CD14-positive monocyte (primary cell): Measurements from ENCODE around the gene RERE. TPM values are rescaled to one million over a fixed set of nuclear protein-coding genes. Genes with fewer than 3 reads are reported as not detected.

ENCODE experiments used
- DNase-seq, 3 donors: peaks; one replicate each; pipeline ENCODE4 v3.0.0-alpha.2; 2011 to 2022
- H2AFZ ChIP-seq: 2 replicates; pipeline ENCODE4 v1.6.0; 2012; ENCODE audit warnings: mild to moderate bottlenecking, low read depth, low read length, inconsistent platforms; ENCODE audit not compliant: insufficient read depth, poor library complexity, severe bottlenecking
- H3K27ac ChIP-seq, 2 donors: 1 replicate in 1 of 2; 2 replicates in 1 of 2; pipeline ENCODE4 v1.5.1; 2012 to 2013; ENCODE audit warnings: low read length in 2 of 2, control low read depth in 1 of 2, inconsistent platforms in 1 of 2, low read depth in 1 of 2, mild to moderate bottlenecking in 1 of 2
- H3K27me3 ChIP-seq, 2 donors: one replicate each; pipeline versions ENCODE4 v1.6.0 to v1.6.1; 2011 to 2013; ENCODE audit warnings: low read length in 2 of 2; ENCODE audit not compliant: control insufficient read depth in 2 of 2, insufficient read depth in 2 of 2
- H3K36me3 ChIP-seq, 2 donors: replicated peaks in 1 of 2; 1 replicate in 1 of 2; 2 replicates in 1 of 2; pipeline versions ENCODE4 v1.5.1 to v1.6.1; 2012 to 2013; ENCODE audit warnings: low read length in 2 of 2, control low read depth in 1 of 2, inconsistent platforms in 1 of 2, mild to moderate bottlenecking in 1 of 2; ENCODE audit not compliant: insufficient read depth in 2 of 2, control insufficient read depth in 1 of 2
- H3K4me1 ChIP-seq, 2 donors: 1 replicate in 1 of 2; 2 replicates in 1 of 2; pipeline versions ENCODE4 v1.5.1 to v1.6.1; 2012 to 2013; ENCODE audit warnings: low read length in 2 of 2, control low read depth in 1 of 2, inconsistent platforms in 1 of 2, mild to moderate bottlenecking in 1 of 2, moderate library complexity in 1 of 2; ENCODE audit not compliant: insufficient read depth in 2 of 2, control insufficient read depth in 1 of 2
- H3K4me2 ChIP-seq: replicated peaks from 2 replicates; pipeline ENCODE3; 2012; ENCODE audit warnings: low read length, moderate library complexity, mild to moderate bottlenecking; ENCODE audit not compliant: poor library complexity, severe bottlenecking; ENCODE audit errors: extremely low read depth
- H3K4me3 ChIP-seq, 3 experiments: fragments of 200-600 bp in 1 of 3; sonication (generic) in 1 of 3; replicated peaks in 1 of 3; 1 replicate in 2 of 3; 2 replicates in 1 of 3; pipeline ENCODE4 v1.5.1; 2011 to 2013; ENCODE audit warnings: low read length in 3 of 3, mild to moderate bottlenecking in 3 of 3, control low read depth in 2 of 3, low read depth in 2 of 3, inconsistent platforms in 1 of 3, moderate library complexity in 1 of 3
- H3K79me2 ChIP-seq: 2 replicates; pipeline ENCODE4 v1.6.0; 2012; ENCODE audit warnings: mild to moderate bottlenecking, control low read depth, inconsistent platforms, low read length, moderate library complexity; ENCODE audit not compliant: insufficient read depth
- H3K9ac ChIP-seq: 2 replicates; pipeline ENCODE4 v1.6.0; 2017; ENCODE audit warnings: low read length, mild to moderate bottlenecking; ENCODE audit not compliant: insufficient read depth, poor library complexity, severe bottlenecking
- H3K9me3 ChIP-seq, 2 donors: replicated peaks in 1 of 2; 1 replicate in 1 of 2; 2 replicates in 1 of 2; pipeline versions ENCODE4 v1.5.1 to v1.6.1; 2012 to 2013; ENCODE audit warnings: low read length in 2 of 2, control low read depth in 1 of 2; ENCODE audit not compliant: control insufficient read depth in 1 of 2, insufficient read depth in 1 of 2
- H4K20me1 ChIP-seq: 2 replicates; pipeline ENCODE4 v1.6.0; 2012; ENCODE audit warnings: mild to moderate bottlenecking, low read length, control low read depth, moderate library complexity; ENCODE audit not compliant: insufficient read depth
- H3K27ac Mint-ChIP-seq, 7 donors: one replicate each; pipeline ENCODE4 v1.8.0; 2020; ENCODE audit warnings: mild to moderate bottlenecking in 7 of 7, mixed read lengths in 7 of 7, moderate library complexity in 6 of 7, inconsistent platforms in 2 of 7
- H3K27me3 Mint-ChIP-seq, 3 donors: one replicate each; pipeline ENCODE4 v1.8.0; 2021 to 2022; ENCODE audit warnings: low read depth in 3 of 3, mild to moderate bottlenecking in 3 of 3, mixed read lengths in 3 of 3, moderate library complexity in 3 of 3, inconsistent platforms in 1 of 3
- H3K36me3 Mint-ChIP-seq, 2 donors: one replicate each; pipeline ENCODE4 v1.8.0; 2020; ENCODE audit warnings: mixed read lengths in 2 of 2, inconsistent platforms in 1 of 2, mild to moderate bottlenecking in 1 of 2
- H3K4me1 Mint-ChIP-seq: one replicate; pipeline ENCODE4 v1.8.0; 2020; ENCODE audit warnings: mild to moderate bottlenecking, mixed read lengths
- H3K4me3 Mint-ChIP-seq, 2 donors: one replicate each; pipeline ENCODE4 v1.8.0; 2020; ENCODE audit warnings: mild to moderate bottlenecking in 2 of 2, mixed read lengths in 2 of 2, moderate library complexity in 1 of 2
- H3K9me3 Mint-ChIP-seq, 7 donors: one replicate each; pipeline ENCODE4 v1.8.0; 2020 to 2022; ENCODE audit warnings: mixed read lengths in 7 of 7, mild to moderate bottlenecking in 6 of 7, moderate library complexity in 6 of 7, inconsistent platforms in 2 of 7
- WGBS: methylation state at CpG from one replicate; pipeline ENCODE4 v1.1.5; 2013; ENCODE audit warnings: missing lambda C conversion rate; ENCODE audit not compliant: insufficient coverage; 5-methylcytosine and 5-hydroxymethylcytosine counted together
- intact Hi-C, 2 donors: fragments of 100-400 bp; cut with micrococcal nuclease; formaldehyde crosslinking; loops; one replicate each; pipeline versions ENCODE4 v1.15.0 to v1.15.1; 2023
- polyA plus RNA-seq, 3 donors: library from polyadenylated mRNA; depleted of rRNA in 1 of 3; unstranded in 2 of 3; stranded (reverse) in 1 of 3; fragments of 300-500 nt in 2 of 3; fragments of >200 nt in 1 of 3; fragmentation: Illumina TruSeq in 2 of 3; gene quantifications; 1 replicate in 2 of 3; 2 replicates in 1 of 3; pipeline ENCODE4 v1.2.3, GENCODE V29; 2012 to 2021
- TF ChIP-seq, protein P1 (sequence below): fragments of 200-600 bp; IDR thresholded peaks from one replicate; pipeline ENCODE4 v1.8.0; 2022; ENCODE audit warnings: antibody characterized with exemption, mild to moderate bottlenecking

The RERE gene
- polyA plus RNA-seq, 3 donors, result 1.2 to 19.4 (median 3.8) TPM

DNA sequence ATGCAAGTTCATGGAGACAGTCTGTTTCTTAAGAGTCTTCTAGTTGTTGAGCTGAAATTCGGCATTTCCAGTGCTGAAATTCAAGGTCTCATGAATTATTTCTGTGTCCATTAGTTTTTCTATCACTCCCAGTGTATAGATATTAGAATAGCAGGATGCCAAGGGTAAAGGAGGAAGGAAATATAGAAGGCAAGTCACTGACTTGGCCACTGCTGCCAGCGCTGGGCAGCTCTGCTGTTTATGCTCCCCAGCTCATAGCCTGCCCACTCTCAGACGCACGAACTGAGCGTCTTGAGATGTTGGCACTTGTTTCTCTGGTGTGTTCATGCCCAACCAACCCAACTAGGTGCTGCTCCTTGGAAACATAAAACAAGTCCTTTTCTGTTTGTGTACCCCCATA lies 389.5 kb downstream of the RERE start:
- no peaks in the 10 kb centered on the region for H3K9me3 ChIP-seq
- WGBS, result 0% methylated on average over 3 of the region's 5 CpGs
- Mint-ChIP-seq H3K36me3 (peaks cover 6 to 7% of the 10 kb centered on the region in 2 donors), H3K9me3 (no peaks in the 10 kb centered on the region), H3K27me3 (peaks cover 0 to 4% (median 0%) of the 10 kb centered on the region in 3 donors), H3K27ac (peak overlapping the region; percentile 80 to 95 (median 89)), H3K4me1 (peaks cover 82% of the 10 kb centered on the region), H3K4me3 (peak overlapping the region; percentile 29 to 75)
- TF ChIP-seq, protein P1, sequence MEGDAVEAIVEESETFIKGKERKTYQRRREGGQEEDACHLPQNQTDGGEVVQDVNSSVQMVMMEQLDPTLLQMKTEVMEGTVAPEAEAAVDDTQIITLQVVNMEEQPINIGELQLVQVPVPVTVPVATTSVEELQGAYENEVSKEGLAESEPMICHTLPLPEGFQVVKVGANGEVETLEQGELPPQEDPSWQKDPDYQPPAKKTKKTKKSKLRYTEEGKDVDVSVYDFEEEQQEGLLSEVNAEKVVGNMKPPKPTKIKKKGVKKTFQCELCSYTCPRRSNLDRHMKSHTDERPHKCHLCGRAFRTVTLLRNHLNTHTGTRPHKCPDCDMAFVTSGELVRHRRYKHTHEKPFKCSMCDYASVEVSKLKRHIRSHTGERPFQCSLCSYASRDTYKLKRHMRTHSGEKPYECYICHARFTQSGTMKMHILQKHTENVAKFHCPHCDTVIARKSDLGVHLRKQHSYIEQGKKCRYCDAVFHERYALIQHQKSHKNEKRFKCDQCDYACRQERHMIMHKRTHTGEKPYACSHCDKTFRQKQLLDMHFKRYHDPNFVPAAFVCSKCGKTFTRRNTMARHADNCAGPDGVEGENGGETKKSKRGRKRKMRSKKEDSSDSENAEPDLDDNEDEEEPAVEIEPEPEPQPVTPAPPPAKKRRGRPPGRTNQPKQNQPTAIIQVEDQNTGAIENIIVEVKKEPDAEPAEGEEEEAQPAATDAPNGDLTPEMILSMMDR, result no peak
- peak overlapping the region; percentile 74 to 87 for H3K27ac ChIP-seq
- peak overlapping the region; percentile 27 for H3K9ac ChIP-seq
- peak in 2 of 3 donors; percentile 44 to 59 for DNase-seq
- no peaks in the 10 kb centered on the region for H3K27me3 ChIP-seq
- peaks cover 81 to 85% of the 10 kb centered on the region in 2 donors for H3K4me1 ChIP-seq
- H3K4me2 ChIP-seq, result peak overlapping the region; percentile 70
- H3K79me2 ChIP-seq, result peaks cover 27% of the 10 kb centered on the region
- H3K4me3 ChIP-seq, result peak overlapping the region in 1 of 3 experiments; percentile 51
- H3K36me3 ChIP-seq, result no peaks in the 10 kb centered on the region
- no peaks in the 10 kb centered on the region for H4K20me1 ChIP-seq
- peak overlapping the region; percentile 66 for H2AFZ ChIP-seq
- intact Hi-C loops, result loop anchor here (10.0 kb wide), 2 partner anchors 97 to 277 kb away; no protein-coding TSS in a partner anchor

DNA sequence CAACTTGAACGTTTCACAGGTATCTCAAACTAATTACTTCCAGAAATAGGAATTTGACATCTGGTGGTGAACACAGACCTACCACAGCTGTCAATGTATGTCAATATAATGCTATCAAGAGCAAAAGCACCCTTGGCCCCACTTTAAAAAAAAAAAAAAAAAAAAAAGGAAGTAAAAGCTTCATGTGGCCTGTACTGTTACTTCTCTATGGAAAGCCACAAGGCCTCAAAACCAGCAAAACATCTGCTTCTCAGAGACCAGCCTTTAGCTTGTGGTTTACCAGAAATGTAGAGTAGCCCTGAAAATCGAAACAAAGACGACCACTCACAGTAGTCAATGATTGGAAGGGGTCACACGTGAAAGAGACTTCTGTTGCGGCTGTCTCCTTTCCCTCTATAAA lies 389.9 kb downstream of the RERE start:
- peak overlapping the region; percentile 70 for H3K4me2 ChIP-seq
- H3K9me3 Mint-ChIP-seq, result no peaks in the 10 kb centered on the region
- peaks cover 0 to 4% (median 0%) of the 10 kb centered on the region in 3 donors for H3K27me3 Mint-ChIP-seq
- 18% methylated on average over 2 of the region's 5 CpGs for WGBS
- peaks cover 32% of the 10 kb centered on the region for H3K79me2 ChIP-seq
- peak overlapping the region; percentile 66 for H2AFZ ChIP-seq
- H3K4me3 ChIP-seq, result peak overlapping the region in 1 of 3 experiments; percentile 51
- peaks cover 5 to 6% of the 10 kb centered on the region in 2 donors for H3K36me3 Mint-ChIP-seq
- peaks cover 81 to 89% of the 10 kb centered on the region in 2 donors for H3K4me1 ChIP-seq
- no peaks in the 10 kb centered on the region for H4K20me1 ChIP-seq
- TF ChIP-seq, protein P1, result no peak
- intact Hi-C loops, result loop anchor here (10.0 kb wide), 2 partner anchors 97 to 277 kb away; no protein-coding TSS in a partner anchor
- H3K36me3 ChIP-seq, result no peaks in the 10 kb centered on the region
- no peaks in the 10 kb centered on the region for H3K27me3 ChIP-seq
- peak overlapping the region; percentile 74 to 87 for H3K27ac ChIP-seq
- peak overlapping the region; percentile 86 to 95 (median 90) for H3K27ac Mint-ChIP-seq
- peak overlapping the region; percentile 27 for H3K9ac ChIP-seq
- no peaks in the 10 kb centered on the region for H3K9me3 ChIP-seq
- peak overlapping the region; percentile 29 to 75 for H3K4me3 Mint-ChIP-seq
- DNase-seq, result peak; percentile 59 to 81 (median 72)
- peaks cover 81% of the 10 kb centered on the region for H3K4me1 Mint-ChIP-seq
